ENCODE measurements around the gene TGFBR3L. TPM values are rescaled to one million over a fixed set of nuclear protein-coding genes. Genes with fewer than 3 reads are reported as not detected.

The TGFBR3L gene
- total and polyA plus RNA-seq, 2 donors (not counting 3 experiments of a cell fraction or from before 2014, with no cell fraction given): 0.35 TPM; not detected in 1

DNA sequence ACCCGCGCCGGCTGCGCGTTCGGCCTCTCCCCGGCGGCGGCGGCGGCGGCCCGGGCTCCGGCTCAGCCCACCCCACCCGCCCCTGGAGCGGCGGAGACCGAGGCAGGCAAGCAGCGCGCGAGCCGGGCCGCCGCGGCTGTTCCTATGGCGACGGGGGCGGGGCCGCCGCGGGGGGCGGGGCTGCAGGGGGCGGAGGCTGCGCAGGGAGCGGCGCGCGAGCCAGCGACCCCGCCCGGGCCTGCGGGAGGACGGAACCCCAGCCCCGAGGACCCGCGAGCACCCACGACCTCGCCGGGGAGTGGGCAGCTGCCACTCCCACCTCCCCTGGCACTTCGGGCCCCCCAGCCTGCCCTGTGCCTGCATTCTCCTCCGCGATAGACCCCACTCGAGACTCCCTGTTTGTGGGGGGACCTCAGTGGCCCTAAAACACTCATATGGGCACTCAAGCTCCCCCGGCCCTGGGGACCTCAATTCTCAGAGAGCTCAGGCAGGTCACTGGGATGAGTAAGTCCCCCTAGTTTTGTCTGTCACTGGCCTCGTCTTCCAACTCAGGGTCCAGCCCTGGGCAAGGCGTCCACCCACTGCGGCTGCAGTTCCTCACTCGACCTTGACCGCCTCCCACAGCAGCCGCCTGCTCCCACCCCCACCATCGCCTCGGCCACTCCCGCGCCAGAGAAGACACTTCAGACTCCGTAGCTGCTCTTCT, 11.5 kb downstream of the TGFBR3L start, which contains the start of gene CTXN1:
TSS of gene CTXN1 (minus strand) at position 115 of the 706 bp plus-strand sequence. CDS start 597 bp downstream, outside the sequence.
- no peak within 1 kb of the TSS for H3K9ac ChIP-seq (replicated peaks; ENCODE audit: extremely low read depth, insufficient read depth, low read length)
- DNase-seq (ENCODE audit: low read depth, low spot score): peak; percentile 40
- peak; percentile 45 for TF ChIP-seq POLR2A (IDR thresholded peaks at IDR 0.05; ENCODE audit: low read depth, low read length)
- no peak for TF ChIP-seq FOS (IDR thresholded peaks at IDR 0.05; ENCODE audit: borderline replicate concordance, insufficient read depth, low read length)
- TF ChIP-seq, protein P1, sequence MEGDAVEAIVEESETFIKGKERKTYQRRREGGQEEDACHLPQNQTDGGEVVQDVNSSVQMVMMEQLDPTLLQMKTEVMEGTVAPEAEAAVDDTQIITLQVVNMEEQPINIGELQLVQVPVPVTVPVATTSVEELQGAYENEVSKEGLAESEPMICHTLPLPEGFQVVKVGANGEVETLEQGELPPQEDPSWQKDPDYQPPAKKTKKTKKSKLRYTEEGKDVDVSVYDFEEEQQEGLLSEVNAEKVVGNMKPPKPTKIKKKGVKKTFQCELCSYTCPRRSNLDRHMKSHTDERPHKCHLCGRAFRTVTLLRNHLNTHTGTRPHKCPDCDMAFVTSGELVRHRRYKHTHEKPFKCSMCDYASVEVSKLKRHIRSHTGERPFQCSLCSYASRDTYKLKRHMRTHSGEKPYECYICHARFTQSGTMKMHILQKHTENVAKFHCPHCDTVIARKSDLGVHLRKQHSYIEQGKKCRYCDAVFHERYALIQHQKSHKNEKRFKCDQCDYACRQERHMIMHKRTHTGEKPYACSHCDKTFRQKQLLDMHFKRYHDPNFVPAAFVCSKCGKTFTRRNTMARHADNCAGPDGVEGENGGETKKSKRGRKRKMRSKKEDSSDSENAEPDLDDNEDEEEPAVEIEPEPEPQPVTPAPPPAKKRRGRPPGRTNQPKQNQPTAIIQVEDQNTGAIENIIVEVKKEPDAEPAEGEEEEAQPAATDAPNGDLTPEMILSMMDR (IDR thresholded peaks at IDR 0.05; ENCODE audit: extremely low read depth in 1 of 2, insufficient read depth in 1 of 2, low read depth in 1 of 2, low read length in 2 of 2): peak in 1 of 2 donors; percentile 3
- peak; percentile 56 for FAIRE-seq
- H3K4me1 ChIP-seq (ENCODE audit: control insufficient read depth, extremely low read depth, insufficient read depth, low read length): peaks cover 24% of the 10 kb centered on the region
- peak within 1 kb of the TSS; percentile 76 for H2AFZ ChIP-seq (ENCODE audit: low read depth, low read length)
- no peaks in the 10 kb centered on the region for H3K79me2 ChIP-seq (ENCODE audit: control insufficient read depth, insufficient read depth, low read length)
- no TSS peak for BruUV-seq (replicated peaks)
- CTCF ChIA-PET: no interaction called here
- H3K27ac ChIP-seq (ENCODE audit: insufficient read depth, low read depth, low read length): no peak within 1 kb of the TSS
- H3K27me3 ChIP-seq (ENCODE audit: control insufficient read depth in 2 of 2, insufficient read depth in 2 of 2, low read length in 2 of 2): no peaks in the 10 kb centered on the region
- dilution Hi-C loops (cut with MboI; ENCODE audit: extremely low pct_ligation_motif_present, low sequenced_read_pairs) (no loop called here), intact Hi-C loops (cut with micrococcal nuclease) (no loop called here)
- H3K9me1 ChIP-seq (replicated peaks; ENCODE audit: control insufficient read depth, extremely low read depth, insufficient read depth, low read length): no peaks in the 10 kb centered on the region
- peak within 1 kb of the TSS; percentile 63 for H3K4me2 ChIP-seq (ENCODE audit: insufficient read depth, low read length)
- peak within 1 kb of the TSS; percentile 28 to 39 (median 29) for H3K4me3 ChIP-seq (replicated peaks in 1 of 3; ENCODE audit: insufficient read depth in 1 of 3, low read depth in 1 of 3, low read length in 3 of 3)
- no peaks in the 10 kb centered on the region for H3K9me3 ChIP-seq (replicated peaks; ENCODE audit: control insufficient read depth, insufficient read depth, low read length)
- H4K20me1 ChIP-seq (replicated peaks; ENCODE audit: control insufficient read depth, extremely low read depth, insufficient read depth, low read length): no peaks in the 10 kb centered on the region
- H3K36me3 ChIP-seq (ENCODE audit: control insufficient read depth in 2 of 2, extremely low read depth in 1 of 2, insufficient read depth in 2 of 2, low read length in 2 of 2): peaks cover 0 to 9% of the 10 kb centered on the region in 2 experiments
- POLR2A ChIA-PET: no interaction called here
